SU-DHL-6 (cell line): Measurements from ENCODE around the gene MRGPRX3.

ENCODE experiments used
- H2AFZ ChIP-seq: fragments of 200-600 bp; sonication (generic); 2 replicates; pipeline ENCODE4 v1.6.1; 2014; ENCODE audit warnings: low read depth, mild to moderate bottlenecking, moderate library complexity, mixed read lengths, antibody characterized with exemption, low read length; ENCODE audit not compliant: severe bottlenecking
- H3F3A ChIP-seq: fragments of 200-600 bp; shearing (Covaris generic); 2 replicates; pipeline ENCODE4 v1.6.0; 2016; ENCODE audit warnings: antibody characterized with exemption, mild to moderate bottlenecking; ENCODE audit not compliant: insufficient read depth
- H3K27ac ChIP-seq: fragments of 200-600 bp; sonication (generic); 2 replicates; pipeline ENCODE4 v1.5.1; 2016; ENCODE audit warnings: low read depth, mild to moderate bottlenecking, low read length, moderate library complexity, mixed read lengths
- H3K27me3 ChIP-seq: fragments of 200-600 bp; sonication (generic), shearing (Covaris generic); 2 replicates; pipeline ENCODE4 v1.6.0; 2014; ENCODE audit warnings: mild to moderate bottlenecking, low read length
- H3K36me3 ChIP-seq: fragments of 200-600 bp; sonication (generic); 2 replicates; pipeline ENCODE4 v1.6.1; 2014; ENCODE audit warnings: mild to moderate bottlenecking, low read length, mixed read lengths
- H3K4me2 ChIP-seq: fragments of 300-600, 200-600 bp; shearing (Covaris generic), sonication (generic); 2 replicates; pipeline ENCODE4 v1.6.0; 2014; ENCODE audit warnings: low read length, low read depth, mild to moderate bottlenecking; ENCODE audit not compliant: poor library complexity, severe bottlenecking
- H3K4me3 ChIP-seq: fragments of 200-600 bp; sonication (generic); 2 replicates; pipeline ENCODE4 v1.5.1; 2014; ENCODE audit warnings: antibody characterized with exemption, low read length, mild to moderate bottlenecking, mixed read lengths; ENCODE audit not compliant: insufficient read depth, poor library complexity, severe bottlenecking
- H3K79me2 ChIP-seq: fragments of 200-600 bp; sonication (generic); 2 replicates; pipeline ENCODE4 v1.6.1; 2014; ENCODE audit warnings: mild to moderate bottlenecking, low read length, moderate library complexity; ENCODE audit not compliant: insufficient read depth
- H3K9ac ChIP-seq: fragments of 200-600 bp; sonication (generic); 2 replicates; pipeline ENCODE4 v1.7.0; 2014; ENCODE audit warnings: mild to moderate bottlenecking, low read length
- H3K9me2 ChIP-seq: fragments of 200-600 bp; sonication (generic); replicated peaks from 2 replicates; pipeline ENCODE4 v1.6.1; 2014; ENCODE audit warnings: low read length; ENCODE audit not compliant: insufficient read depth
- H3K9me3 ChIP-seq: fragments of 200-600 bp; sonication (generic); 2 replicates; pipeline ENCODE4 v1.6.1; 2014; ENCODE audit warnings: low read length, mixed read lengths; ENCODE audit not compliant: insufficient read depth
- H4K20me1 ChIP-seq: fragments of 200-600 bp; sonication (generic); 2 replicates; pipeline ENCODE4 v1.6.1; 2014; ENCODE audit warnings: low read depth, mild to moderate bottlenecking, antibody characterized with exemption, low read length, moderate library complexity, mixed read lengths
- EZH2phosphoT487 ChIP-seq: fragments of 200-600 bp; sonication (generic), shearing (Covaris generic); conservative IDR thresholded peaks from 2 replicates; pipeline ENCODE4 v1.6.1; 2018; ENCODE audit warnings: mild to moderate bottlenecking, antibody characterized with exemption, low read length, moderate library complexity, mixed read lengths
- TF ChIP-seq, protein P1 (sequence below): fragments of 200-600 bp; sonication (generic); IDR thresholded peaks from one replicate; pipeline ENCODE4 v1.5.1; 2017; ENCODE audit warnings: antibody characterized with exemption, mild to moderate bottlenecking, low read length, moderate library complexity; ENCODE audit not compliant: insufficient read depth, poor library complexity, severe bottlenecking

Gene MRGPRX3

DNA sequence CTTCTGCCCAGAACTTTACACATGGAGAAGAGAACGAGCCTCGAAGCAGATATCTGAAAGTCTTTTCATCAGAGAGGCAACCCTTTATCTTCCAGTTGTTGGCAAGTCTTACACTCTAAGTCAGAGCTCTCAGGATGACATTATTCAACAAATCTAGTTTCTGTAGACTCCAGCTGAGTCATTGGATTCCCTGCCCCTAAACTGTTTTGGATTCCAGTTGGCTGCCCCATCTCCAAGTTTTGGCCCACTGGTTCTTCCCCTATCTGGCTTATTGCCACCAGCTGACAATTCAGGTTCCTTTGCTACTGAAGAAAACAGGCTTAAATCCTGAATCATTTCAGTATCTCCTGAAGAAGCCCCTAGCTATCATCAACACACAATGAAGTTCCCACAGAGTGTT is 40.6 kb upstream of the MRGPRX3 start:
- no peak overlapping the region for H3K4me3 ChIP-seq
- H3K9me2 ChIP-seq: no peaks in the 10 kb centered on the region
- H4K20me1 ChIP-seq: no peaks in the 10 kb centered on the region
- no peak overlapping the region for H3K9ac ChIP-seq
- no peak overlapping the region for H3K27ac ChIP-seq
- peaks cover 4% of the 10 kb centered on the region; the same call in 1 of the 2 replicates for H3K79me2 ChIP-seq
- H3K27me3 ChIP-seq: no peaks in the 10 kb centered on the region
- peaks cover 3% of the 10 kb centered on the region; the same call in 1 of the 2 replicates for H3F3A ChIP-seq
- peaks cover 73% of the 10 kb centered on the region for H3K36me3 ChIP-seq
- TF ChIP-seq, protein P1, sequence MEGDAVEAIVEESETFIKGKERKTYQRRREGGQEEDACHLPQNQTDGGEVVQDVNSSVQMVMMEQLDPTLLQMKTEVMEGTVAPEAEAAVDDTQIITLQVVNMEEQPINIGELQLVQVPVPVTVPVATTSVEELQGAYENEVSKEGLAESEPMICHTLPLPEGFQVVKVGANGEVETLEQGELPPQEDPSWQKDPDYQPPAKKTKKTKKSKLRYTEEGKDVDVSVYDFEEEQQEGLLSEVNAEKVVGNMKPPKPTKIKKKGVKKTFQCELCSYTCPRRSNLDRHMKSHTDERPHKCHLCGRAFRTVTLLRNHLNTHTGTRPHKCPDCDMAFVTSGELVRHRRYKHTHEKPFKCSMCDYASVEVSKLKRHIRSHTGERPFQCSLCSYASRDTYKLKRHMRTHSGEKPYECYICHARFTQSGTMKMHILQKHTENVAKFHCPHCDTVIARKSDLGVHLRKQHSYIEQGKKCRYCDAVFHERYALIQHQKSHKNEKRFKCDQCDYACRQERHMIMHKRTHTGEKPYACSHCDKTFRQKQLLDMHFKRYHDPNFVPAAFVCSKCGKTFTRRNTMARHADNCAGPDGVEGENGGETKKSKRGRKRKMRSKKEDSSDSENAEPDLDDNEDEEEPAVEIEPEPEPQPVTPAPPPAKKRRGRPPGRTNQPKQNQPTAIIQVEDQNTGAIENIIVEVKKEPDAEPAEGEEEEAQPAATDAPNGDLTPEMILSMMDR: no peak
- TF ChIP-seq EZH2phosphoT487: no peak
- H3K4me2 ChIP-seq: no peak overlapping the region
- no peaks in the 10 kb centered on the region for H3K9me3 ChIP-seq
- H2AFZ ChIP-seq: no peak overlapping the region

DNA sequence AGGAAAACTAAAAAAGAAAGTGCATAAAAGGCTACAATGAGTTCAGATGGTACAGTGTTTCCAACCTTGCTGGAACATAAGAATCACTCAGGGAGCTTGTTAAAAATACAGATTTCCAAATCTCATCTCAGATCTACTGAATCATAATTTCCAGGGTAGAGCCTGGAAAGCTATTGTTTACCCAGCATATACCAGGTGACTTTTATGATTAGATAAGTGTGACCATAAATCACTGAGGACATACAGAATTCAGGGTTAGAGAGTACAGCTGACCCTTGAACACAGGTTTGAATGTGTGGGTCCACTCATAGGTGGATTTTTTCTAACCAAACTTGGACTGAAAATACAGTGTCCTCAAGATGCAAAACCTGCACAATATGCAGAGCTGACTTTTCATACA is 38.4 kb upstream of the MRGPRX3 start:
- no peak overlapping the region for H3K27ac ChIP-seq
- H3K36me3 ChIP-seq: peaks cover 56% of the 10 kb centered on the region
- no peaks in the 10 kb centered on the region for H3K9me2 ChIP-seq
- peaks cover 22% of the 10 kb centered on the region for H3K79me2 ChIP-seq
- no peak overlapping the region for H3K4me3 ChIP-seq
- H4K20me1 ChIP-seq: no peaks in the 10 kb centered on the region; the same call in 1 of the 2 replicates
- H3K9me3 ChIP-seq: no peaks in the 10 kb centered on the region
- H3K9ac ChIP-seq: no peak overlapping the region
- H3K4me2 ChIP-seq: no peak overlapping the region
- peaks cover 3% of the 10 kb centered on the region; the same call in 1 of the 2 replicates for H3F3A ChIP-seq
- TF ChIP-seq, protein P1: no peak
- TF ChIP-seq EZH2phosphoT487: no peak
- no peak overlapping the region for H2AFZ ChIP-seq
- H3K27me3 ChIP-seq: no peaks in the 10 kb centered on the region

DNA sequence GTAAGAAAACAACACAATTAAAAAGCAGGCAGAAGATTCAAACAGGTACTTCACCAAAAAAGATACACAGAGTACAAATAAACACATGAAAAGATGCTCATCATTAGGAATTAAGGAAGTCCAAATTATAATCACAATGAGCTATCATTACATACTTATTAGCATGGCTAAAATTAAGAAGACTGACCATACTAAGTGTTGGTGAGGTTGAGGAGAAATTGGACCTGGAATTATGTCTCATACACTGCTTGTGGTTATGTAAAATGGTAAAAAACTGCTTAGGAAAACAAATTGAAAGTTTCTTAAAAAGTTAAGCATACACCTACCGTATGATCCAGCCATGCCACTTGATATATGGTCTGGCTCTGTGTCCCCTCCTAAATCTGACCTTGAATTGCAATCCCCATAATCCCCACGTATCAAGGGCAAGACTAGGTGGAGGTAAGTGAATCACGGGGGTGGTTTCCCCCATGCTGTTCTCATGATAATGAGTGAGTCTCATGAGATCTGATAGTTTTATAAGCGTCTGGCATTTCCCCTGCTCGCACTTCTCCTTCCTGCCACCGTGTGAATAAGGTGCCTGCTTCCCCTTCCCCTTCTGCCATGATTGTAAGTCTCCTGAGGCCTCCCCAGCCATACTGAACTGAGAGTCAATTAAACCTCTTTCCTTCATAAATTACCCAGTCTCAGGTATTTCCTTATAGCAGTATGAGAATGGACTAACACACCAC is 31.3 kb upstream of the MRGPRX3 start:
- H3K27ac ChIP-seq: no peak overlapping the region

More for the DNA sequence above, 31.3 kb upstream of the MRGPRX3 start:
- H3K9ac ChIP-seq: no peak overlapping the region
- H3K9me2 ChIP-seq: no peaks in the 10 kb centered on the region
- peaks cover 32% of the 10 kb centered on the region for H3K36me3 ChIP-seq
- peaks cover 4% of the 10 kb centered on the region; the same call in 1 of the 2 replicates for H4K20me1 ChIP-seq
- H3K4me3 ChIP-seq: no peak overlapping the region
- H3K79me2 ChIP-seq: peaks cover 84% of the 10 kb centered on the region
- peaks cover 10% of the 10 kb centered on the region; the same call in 1 of the 2 replicates for H3F3A ChIP-seq
- no peaks in the 10 kb centered on the region for H3K9me3 ChIP-seq
- no peaks in the 10 kb centered on the region for H3K27me3 ChIP-seq
- TF ChIP-seq, protein P1: no peak
- no peak for TF ChIP-seq EZH2phosphoT487
- no peak overlapping the region for H2AFZ ChIP-seq
- H3K4me2 ChIP-seq: no peak overlapping the region
